GM23338 (cell line): ENCODE measurements around the gene TSKS. TPM values are rescaled to one million over a fixed set of nuclear protein-coding genes. Genes with fewer than 3 reads are reported as not detected.

Experiments
- ATAC-seq: fragments of 200-7000 bp; cut with Tn5 transposase; 3 replicates; pipeline ENCODE4 v1.9.1; 2020
- DNase-seq: peaks from one replicate; pipeline ENCODE4 v3.0.0-alpha.2; 2015; ENCODE audit warnings: low spot score
- H2AFZ ChIP-seq: fragments of 200-600 bp; sonication (generic); 2 replicates; pipeline ENCODE4 v1.8.0; 2016; ENCODE audit warnings: antibody characterized with exemption, mild to moderate bottlenecking, moderate library complexity
- H3F3A ChIP-seq: fragments of 200-600 bp; sonication (generic); replicated peaks from 2 replicates; pipeline ENCODE4 v1.8.0; 2017; ENCODE audit warnings: antibody characterized with exemption, mixed run types, low read depth
- H3K27ac ChIP-seq: fragments of 200-600 bp; sonication (generic); 2 replicates; pipeline ENCODE4 v1.6.1; 2016; ENCODE audit warnings: low read depth
- H3K27me3 ChIP-seq: fragments of 200-600 bp; sonication (generic); 2 replicates; pipeline ENCODE4 v1.8.0; 2016; ENCODE audit warnings: mild to moderate bottlenecking, mixed run types, moderate library complexity; ENCODE audit not compliant: insufficient read depth
- H3K36me3 ChIP-seq: fragments of 200-600 bp; sonication (generic); 2 replicates; pipeline ENCODE4 v1.8.0; 2016; ENCODE audit warnings: mild to moderate bottlenecking; ENCODE audit not compliant: insufficient read depth
- H3K4me1 ChIP-seq: fragments of 200-600 bp; sonication (generic); 2 replicates; pipeline ENCODE4 v1.8.0; 2016; ENCODE audit warnings: mild to moderate bottlenecking, moderate library complexity; ENCODE audit not compliant: insufficient read depth
- H3K4me2 ChIP-seq: fragments of 200-600 bp; sonication (generic); 2 replicates; pipeline ENCODE4 v1.7.1; 2017; ENCODE audit warnings: mixed run types
- H3K4me3 ChIP-seq: fragments of 200-600 bp; sonication (generic); 2 replicates; pipeline ENCODE4 v1.6.1; 2016; ENCODE audit warnings: mixed run types
- H3K79me2 ChIP-seq: fragments of 200-600 bp; sonication (generic); replicated peaks from 2 replicates; pipeline ENCODE4 v1.8.0; 2017; ENCODE audit warnings: mild to moderate bottlenecking; ENCODE audit not compliant: insufficient read depth
- H3K9me2 ChIP-seq: fragments of 200-600 bp; sonication (generic); 2 replicates; pipeline ENCODE4 v1.8.0; 2017; ENCODE audit not compliant: insufficient read depth
- H4K20me1 ChIP-seq: fragments of 200-600 bp; sonication (generic); replicated peaks from 2 replicates; pipeline ENCODE4 v1.8.0; 2017; ENCODE audit warnings: mild to moderate bottlenecking; ENCODE audit not compliant: insufficient read depth
- H3K27ac Mint-ChIP-seq: 2 replicates; pipeline ENCODE4 v1.8.0; 2020; ENCODE audit warnings: inconsistent platforms, mild to moderate bottlenecking, moderate library complexity, mixed read lengths
- H3K27me3 Mint-ChIP-seq: 3 replicates; pipeline ENCODE4 v1.8.0; 2022; ENCODE audit warnings: low read depth, mild to moderate bottlenecking, moderate library complexity, mixed read lengths, inconsistent platforms; ENCODE audit not compliant: insufficient read depth, poor library complexity
- H3K36me3 Mint-ChIP-seq: 3 replicates; pipeline ENCODE4 v1.8.0; 2021; ENCODE audit warnings: low read depth, mild to moderate bottlenecking, inconsistent platforms, moderate library complexity, mixed read lengths
- H3K4me1 Mint-ChIP-seq: 3 replicates; pipeline ENCODE4 v1.8.0; 2020; ENCODE audit warnings: mild to moderate bottlenecking, inconsistent platforms, mixed read lengths
- H3K4me3 Mint-ChIP-seq: 3 replicates; pipeline ENCODE4 v1.8.0; 2021; ENCODE audit warnings: moderate library complexity, mild to moderate bottlenecking, inconsistent platforms, mixed read lengths
- H3K9me3 Mint-ChIP-seq: 3 replicates; pipeline ENCODE4 v1.8.0; 2020; ENCODE audit warnings: moderate library complexity, mild to moderate bottlenecking, inconsistent platforms, mixed read lengths
- CREB1 ChIP-seq: fragments of 250-450 bp; sonication (Bioruptor Pico); IDR thresholded peaks from 2 replicates; pipeline ENCODE4 v1.5.0; 2020; ENCODE audit warnings: low read depth, mild to moderate bottlenecking, moderate library complexity
- ETS1 ChIP-seq: IDR thresholded peaks from 2 replicates; pipeline ENCODE4 v1.6.1; 2016; ENCODE audit warnings: antibody characterized with exemption
- EZH2 ChIP-seq: fragments of 200-600 bp; sonication (generic); IDR thresholded peaks from one replicate; pipeline ENCODE4 v1.8.0; 2017; ENCODE audit warnings: antibody characterized with exemption, mild to moderate bottlenecking, low read depth; ENCODE audit not compliant: unreplicated experiment
- EZH2phosphoT487 ChIP-seq: fragments of 200-600 bp; sonication (generic); IDR thresholded peaks from one replicate; pipeline ENCODE4 v1.8.1; 2018; ENCODE audit warnings: antibody characterized with exemption; ENCODE audit not compliant: unreplicated experiment
- JUNB ChIP-seq: IDR thresholded peaks from one replicate; pipeline ENCODE4 v1.6.1; 2016; ENCODE audit warnings: antibody characterized with exemption; ENCODE audit not compliant: unreplicated experiment
- NANOG ChIP-seq: IDR thresholded peaks from 2 replicates; pipeline ENCODE4 v1.6.1; 2016; ENCODE audit warnings: antibody characterized with exemption, borderline replicate concordance
- POLR2AphosphoS5 ChIP-seq: IDR thresholded peaks from 2 replicates; pipeline ENCODE4 v1.6.1; 2016; ENCODE audit warnings: antibody characterized with exemption, low read depth
- REST ChIP-seq: IDR thresholded peaks from one replicate; pipeline ENCODE4 v1.6.1; 2018; ENCODE audit warnings: antibody characterized with exemption; ENCODE audit not compliant: unreplicated experiment
- STAT1 ChIP-seq: IDR thresholded peaks from one replicate; pipeline ENCODE4 v1.6.1; 2016; ENCODE audit warnings: antibody characterized with exemption; ENCODE audit not compliant: unreplicated experiment
- ZNF114 ChIP-seq: fragments of 250-450 bp; sonication (Bioruptor Pico); IDR thresholded peaks from 2 replicates; pipeline ENCODE4 v1.5.0; 2020; ENCODE audit warnings: mild to moderate bottlenecking, moderate library complexity
- ZNF331 ChIP-seq: fragments of 250-450 bp; sonication (Bioruptor Pico); IDR thresholded peaks from 2 replicates; pipeline ENCODE4 v1.5.0; 2020; ENCODE audit warnings: low read depth, mild to moderate bottlenecking, moderate library complexity
- ZNF462 ChIP-seq: fragments of 250-450 bp; sonication (Bioruptor Pico); IDR thresholded peaks from 2 replicates; pipeline ENCODE4 v1.5.0; 2020; ENCODE audit warnings: mild to moderate bottlenecking, moderate library complexity
- polyA plus RNA-seq: library from polyadenylated mRNA; unstranded; fragments of >200 nt; fragmentation: Nextera tagmentation; extraction: Ambion mirVana; gene quantifications from 2 replicates; pipeline ENCODE4 v1.2.1, GENCODE V29; 2016
- total RNA-seq: library from RNA; depleted of rRNA; stranded (reverse); fragments of >200 nt; shearing (Covaris generic); gene quantifications from 2 replicates; pipeline ENCODE4 v1.2.3, GENCODE V29; 2014
- TF ChIP-seq, protein P1 (sequence below), 2 experiments: fragments of 200-600 bp in 1 of 2; sonication (generic) in 1 of 2; conservative IDR thresholded peaks; 2 replicates each; pipeline versions ENCODE4 v1.5.1 to v1.6.1; 2016 to 2017; ENCODE audit warnings: antibody characterized with exemption in 2 of 2, low read depth in 2 of 2, mild to moderate bottlenecking in 2 of 2, moderate library complexity in 1 of 2

The TSKS gene
- total and polyA plus RNA-seq, 2 experiments from 2014 or later, result 0.99 TPM; not detected in 1

- H3K27me3 Mint-ChIP-seq, result peaks cover 13% of the 10 kb centered on the region
- H3K36me3 Mint-ChIP-seq, result peaks cover 57% of the 10 kb centered on the region
- H4K20me1 ChIP-seq, result no peaks in the 10 kb centered on the region; the same call in 1 of the 2 replicates
- no peaks in the 10 kb centered on the region for H3K79me2 ChIP-seq
- H3K9me3 Mint-ChIP-seq, result no peaks in the 10 kb centered on the region
- peak overlapping the region; percentile 69; the same call in 1 of the 2 replicates for H3K27ac ChIP-seq
- no peak for TF ChIP-seq EZH2
- TF ChIP-seq NANOG, result no peak
- no peak for TF ChIP-seq EZH2phosphoT487
- no peak for TF ChIP-seq ETS1
- TF ChIP-seq POLR2AphosphoS5, result no peak
- TF ChIP-seq REST, result no peak
- no peak for TF ChIP-seq ZNF331 (CRISPR knock-in tag)
- TF ChIP-seq ZNF114 (CRISPR knock-in tag), result no peak
- no peak for TF ChIP-seq JUNB
- TF ChIP-seq ZNF462, result no peak
- TF ChIP-seq CREB1 (CRISPR knock-in tag), result no peak
- TF ChIP-seq STAT1, result no peak
- TF ChIP-seq, protein P1, sequence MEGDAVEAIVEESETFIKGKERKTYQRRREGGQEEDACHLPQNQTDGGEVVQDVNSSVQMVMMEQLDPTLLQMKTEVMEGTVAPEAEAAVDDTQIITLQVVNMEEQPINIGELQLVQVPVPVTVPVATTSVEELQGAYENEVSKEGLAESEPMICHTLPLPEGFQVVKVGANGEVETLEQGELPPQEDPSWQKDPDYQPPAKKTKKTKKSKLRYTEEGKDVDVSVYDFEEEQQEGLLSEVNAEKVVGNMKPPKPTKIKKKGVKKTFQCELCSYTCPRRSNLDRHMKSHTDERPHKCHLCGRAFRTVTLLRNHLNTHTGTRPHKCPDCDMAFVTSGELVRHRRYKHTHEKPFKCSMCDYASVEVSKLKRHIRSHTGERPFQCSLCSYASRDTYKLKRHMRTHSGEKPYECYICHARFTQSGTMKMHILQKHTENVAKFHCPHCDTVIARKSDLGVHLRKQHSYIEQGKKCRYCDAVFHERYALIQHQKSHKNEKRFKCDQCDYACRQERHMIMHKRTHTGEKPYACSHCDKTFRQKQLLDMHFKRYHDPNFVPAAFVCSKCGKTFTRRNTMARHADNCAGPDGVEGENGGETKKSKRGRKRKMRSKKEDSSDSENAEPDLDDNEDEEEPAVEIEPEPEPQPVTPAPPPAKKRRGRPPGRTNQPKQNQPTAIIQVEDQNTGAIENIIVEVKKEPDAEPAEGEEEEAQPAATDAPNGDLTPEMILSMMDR (conservative IDR thresholded peaks at IDR 0.05; ENCODE audit: low read depth in 2 of 2), result no peak
- peak overlapping the region; percentile 66; the same call in 2 of the 3 replicates for H3K4me3 Mint-ChIP-seq
- no peaks in the 10 kb centered on the region for H3K36me3 ChIP-seq
- H2AFZ ChIP-seq, result no peak overlapping the region
- ATAC-seq, result no peak
- DNase-seq, result no peak
- no peaks in the 10 kb centered on the region for H3K27me3 ChIP-seq
- peaks cover 31% of the 10 kb centered on the region for H3F3A ChIP-seq
- no peak overlapping the region for H3K4me3 ChIP-seq
- H3K4me1 Mint-ChIP-seq, result peaks cover 29% of the 10 kb centered on the region
- no peak overlapping the region for H3K4me2 ChIP-seq
- peak overlapping the region; percentile 90 for H3K27ac Mint-ChIP-seq
- peaks cover 21% of the 10 kb centered on the region; the same call in 1 of the 2 replicates for H3K4me1 ChIP-seq
- H3K9me2 ChIP-seq, result no peaks in the 10 kb centered on the region
Observed at GRCh38 chr19:49803529-49803856, 40.4 kb upstream of the TSKS start.
